ENCODE data around the gene CARHSP1.
A peak's percentile ranks its signal among the peaks of the same experiment; 100 is the strongest.
"Not testable (repeated sequence)": the region's sequence is repeated elsewhere in the genome, so short reads cannot be mapped to it uniquely, and the experiment has no call there.

CARHSP1 gene

DNA sequence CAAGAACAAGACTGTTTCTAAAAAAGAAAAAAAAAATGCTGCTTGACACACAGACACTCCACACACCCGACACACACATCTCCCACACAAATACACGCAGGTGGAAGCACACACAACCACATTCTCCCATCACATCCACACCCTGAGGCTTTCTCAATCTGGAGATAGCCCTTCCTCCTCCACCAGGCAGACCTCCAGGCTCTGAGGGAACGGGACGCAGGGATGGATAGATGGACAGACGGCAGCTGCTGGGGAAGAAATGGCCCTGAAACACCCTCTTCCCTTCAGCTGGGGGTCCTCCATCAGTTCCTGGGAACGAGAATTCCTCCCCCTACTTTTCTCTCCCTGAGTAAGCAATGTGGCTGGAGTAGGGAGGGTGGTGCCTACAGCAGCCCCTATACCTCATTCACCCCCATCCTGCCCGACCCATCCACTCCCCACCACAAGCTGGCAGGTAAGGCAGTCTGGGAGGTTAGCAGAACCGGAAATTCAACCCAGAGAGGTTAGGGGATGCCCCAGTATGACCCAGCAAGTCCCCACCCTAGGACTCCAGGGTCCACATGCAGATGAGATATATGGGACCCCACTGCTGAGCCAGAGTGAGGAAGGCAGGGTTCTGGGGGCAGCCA, 9.2 kb upstream of the CARHSP1 start:
- in situ Hi-C loops (cut with HindIII; ENCODE audit: low pct_ligation_motif_present, low pct_unique_long_range_greater_than_20kb, low sequenced_read_pairs), result no loop called here
- no peak for DNase-seq

- in situ Hi-C loops (cut with HindIII; ENCODE audit: low pct_ligation_motif_present, low pct_unique_long_range_greater_than_20kb, low sequenced_read_pairs); DNase-seq: not testable (repeated sequence)
Observed at GRCh38 chr16:8875317-8875716, 6.5 kb upstream of the CARHSP1 start.

- no peak for DNase-seq
- in situ Hi-C loops (cut with HindIII; ENCODE audit: low pct_ligation_motif_present, low pct_unique_long_range_greater_than_20kb, low sequenced_read_pairs), result no loop called here
Observed at GRCh38 chr16:8874388-8874787, 5.6 kb upstream of the CARHSP1 start.

DNA sequence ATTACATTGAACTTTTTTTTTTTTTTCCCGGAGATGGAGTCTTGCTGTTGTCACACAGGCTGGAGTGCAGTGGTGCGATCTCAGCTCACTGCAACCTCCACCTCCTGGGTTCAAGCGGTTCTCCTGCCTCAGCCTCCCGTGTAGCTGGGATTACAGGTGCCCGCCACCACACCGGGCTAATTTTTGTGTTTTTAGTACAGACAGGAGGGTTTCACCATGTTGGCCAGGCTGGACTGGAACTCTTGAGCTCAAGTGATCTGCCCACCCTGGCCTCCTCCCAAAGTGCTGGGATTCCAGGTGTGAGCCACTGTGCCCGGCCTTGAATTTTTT, 5.0 kb upstream of the CARHSP1 start:
- DNase-seq; in situ Hi-C loops (cut with HindIII; ENCODE audit: low pct_ligation_motif_present, low pct_unique_long_range_greater_than_20kb, low sequenced_read_pairs): not testable (repeated sequence)

- in situ Hi-C loops (cut with HindIII; ENCODE audit: low pct_ligation_motif_present, low pct_unique_long_range_greater_than_20kb, low sequenced_read_pairs), result no loop called here
- no peak for DNase-seq
Observed at GRCh38 chr16:8872967-8873865, 4.4 kb upstream of the CARHSP1 start.

DNA sequence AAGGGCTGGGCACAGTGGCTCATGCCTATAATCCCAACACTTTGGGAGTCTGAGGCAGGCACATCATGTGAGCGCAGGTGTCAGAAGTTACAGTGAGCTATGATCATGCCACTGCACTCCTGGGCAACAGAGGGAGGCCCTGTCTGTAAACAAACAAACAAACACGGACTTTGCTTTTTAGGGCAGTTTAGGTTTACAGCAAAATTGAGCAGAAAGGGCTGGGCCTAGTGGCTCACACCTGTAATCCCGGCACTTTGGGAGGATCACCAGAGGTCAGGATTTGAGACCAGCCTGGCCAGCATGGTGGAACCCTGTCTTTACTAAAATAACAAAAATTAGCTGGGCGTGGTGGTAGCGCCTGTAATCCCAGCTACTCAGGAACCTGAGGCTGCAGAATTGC, 3.3 kb upstream of the CARHSP1 start:
- no peak for DNase-seq
- in situ Hi-C loops (cut with HindIII; ENCODE audit: low pct_ligation_motif_present, low pct_unique_long_range_greater_than_20kb, low sequenced_read_pairs), result no loop called here

GRCh38 chr16:8869988-8870241, 1.1 kb upstream of the CARHSP1 start:
- in situ Hi-C loops (cut with HindIII; ENCODE audit: low pct_ligation_motif_present, low pct_unique_long_range_greater_than_20kb, low sequenced_read_pairs); DNase-seq: not testable (repeated sequence)

DNA sequence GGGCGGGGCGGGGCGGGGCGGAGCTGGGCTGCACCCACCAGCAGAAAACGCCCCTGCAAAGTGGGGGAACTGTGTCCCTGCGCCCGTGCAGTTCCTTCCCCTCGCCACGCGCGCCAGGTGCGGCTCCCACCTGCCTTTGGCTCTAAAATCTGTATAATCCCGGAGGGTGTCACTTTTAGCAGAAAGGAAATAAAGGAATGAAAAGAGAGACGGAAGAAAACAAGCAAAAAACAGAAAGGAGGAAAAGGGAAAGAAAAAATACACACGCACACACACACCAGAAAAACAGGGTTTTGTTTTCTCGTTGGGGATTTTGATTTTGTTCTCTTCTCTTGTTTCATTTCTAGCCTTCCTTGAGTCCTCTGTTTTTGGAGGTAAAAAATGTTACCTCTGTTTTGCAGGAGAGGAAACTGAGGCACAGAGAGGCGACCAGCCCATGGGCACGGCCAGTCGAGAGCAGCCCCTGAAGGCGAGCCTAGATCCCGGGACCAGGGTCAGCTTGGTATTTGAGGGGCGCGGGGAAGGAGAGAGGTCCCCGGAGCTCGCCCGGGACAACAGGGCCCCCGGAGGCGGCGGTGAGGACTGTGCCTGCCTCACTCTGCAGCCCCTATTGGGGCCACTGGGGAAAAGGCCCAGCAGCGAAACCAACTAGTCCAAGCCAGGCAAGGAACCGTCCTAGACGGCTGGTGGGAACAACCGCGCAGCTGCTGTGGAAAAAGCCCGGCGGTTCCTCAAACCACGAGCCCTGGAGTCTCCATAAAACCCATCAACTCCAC, 594 bp upstream of the CARHSP1 start:
- peak; percentile 22 for DNase-seq
- in situ Hi-C loops (cut with HindIII; ENCODE audit: low pct_ligation_motif_present, low pct_unique_long_range_greater_than_20kb, low sequenced_read_pairs), result no loop called here

DNA sequence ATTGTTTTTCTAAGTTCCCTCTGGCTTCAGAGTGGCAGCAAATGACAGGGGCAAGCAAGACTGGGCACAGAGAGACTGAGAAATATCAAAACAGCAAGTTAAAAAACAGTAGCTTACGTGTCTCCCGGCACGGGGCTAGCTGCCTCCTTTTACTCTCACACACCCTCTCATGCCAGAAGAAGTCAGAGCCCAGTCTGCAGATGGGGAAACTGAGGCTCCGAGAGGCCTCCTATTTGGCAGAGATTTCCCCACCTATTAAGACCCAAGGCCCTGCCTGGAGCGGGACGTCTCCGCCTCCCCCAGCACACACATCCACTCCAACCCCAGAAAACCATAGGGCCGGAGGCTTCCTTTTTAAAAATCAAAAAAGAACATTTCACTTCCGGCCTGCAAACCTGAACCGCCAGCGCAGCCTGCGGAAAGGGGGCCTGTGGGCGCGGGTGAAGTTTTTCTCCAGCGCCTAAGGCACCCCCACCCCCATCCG, 832 bp downstream of the CARHSP1 start:
- DNase-seq, result no peak
- in situ Hi-C loops (cut with HindIII; ENCODE audit: low pct_ligation_motif_present, low pct_unique_long_range_greater_than_20kb, low sequenced_read_pairs), result no loop called here

DNA sequence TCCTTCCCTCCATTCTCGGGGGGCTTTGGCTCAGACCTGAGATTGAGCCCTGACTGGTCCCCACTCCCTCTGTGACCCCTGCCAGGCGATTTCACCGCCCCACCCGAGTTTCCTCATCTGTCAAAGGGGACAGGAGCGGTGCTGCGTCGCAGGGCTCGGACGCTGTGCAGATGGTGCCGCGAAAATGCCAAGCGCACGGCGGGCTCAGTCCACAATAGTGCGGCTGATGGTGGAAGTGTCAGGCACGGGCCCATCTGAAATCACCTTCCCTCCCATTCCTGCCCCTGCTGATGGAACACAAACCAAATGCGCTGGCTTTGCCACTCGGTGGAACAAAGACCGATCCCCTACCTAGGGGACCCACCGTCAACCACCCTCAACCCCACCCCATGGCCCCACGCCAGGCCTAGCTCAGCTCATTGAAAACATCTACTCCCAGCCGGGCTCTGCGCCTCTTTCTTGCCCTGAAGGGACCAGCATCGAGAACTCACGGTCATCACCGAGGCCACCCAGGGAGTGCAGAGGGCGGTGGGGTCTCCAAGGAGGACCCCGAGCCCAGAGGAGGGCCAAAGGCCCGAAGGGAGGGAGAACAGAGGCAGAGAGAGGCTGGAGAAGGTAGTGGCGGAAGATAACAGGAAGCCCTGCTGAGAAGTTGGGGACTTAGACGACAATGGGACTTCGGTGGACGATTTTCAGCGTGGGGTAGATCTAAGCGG, 1.4 kb downstream of the CARHSP1 start:
- in situ Hi-C loops (cut with HindIII; ENCODE audit: low pct_ligation_motif_present, low pct_unique_long_range_greater_than_20kb, low sequenced_read_pairs), result no loop called here
- no peak for DNase-seq

DNA sequence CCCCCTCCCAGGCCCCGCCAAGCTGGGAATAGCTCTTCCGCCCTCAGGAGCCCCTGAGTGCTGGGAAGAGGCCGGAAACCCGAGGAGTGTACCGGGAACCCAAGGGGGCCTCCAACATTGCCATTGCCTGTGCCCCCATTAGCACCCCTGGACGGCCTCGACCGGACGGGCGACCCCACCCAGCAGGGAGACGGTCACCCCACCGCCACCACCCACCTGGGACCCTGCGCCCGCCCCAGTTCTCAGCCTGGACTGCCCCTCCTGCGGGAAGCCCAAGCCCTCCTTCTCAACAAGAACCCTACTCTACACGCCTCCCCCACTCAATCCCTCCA, 2.0 kb downstream of the CARHSP1 start:
- DNase-seq, result no peak
- in situ Hi-C loops (cut with HindIII; ENCODE audit: low pct_ligation_motif_present, low pct_unique_long_range_greater_than_20kb, low sequenced_read_pairs), result no loop called here

- DNase-seq, result no peak
- in situ Hi-C loops (cut with HindIII; ENCODE audit: low pct_ligation_motif_present, low pct_unique_long_range_greater_than_20kb, low sequenced_read_pairs), result no loop called here
Observed at GRCh38 chr16:8866118-8866883, 2.5 kb downstream of the CARHSP1 start.

DNA sequence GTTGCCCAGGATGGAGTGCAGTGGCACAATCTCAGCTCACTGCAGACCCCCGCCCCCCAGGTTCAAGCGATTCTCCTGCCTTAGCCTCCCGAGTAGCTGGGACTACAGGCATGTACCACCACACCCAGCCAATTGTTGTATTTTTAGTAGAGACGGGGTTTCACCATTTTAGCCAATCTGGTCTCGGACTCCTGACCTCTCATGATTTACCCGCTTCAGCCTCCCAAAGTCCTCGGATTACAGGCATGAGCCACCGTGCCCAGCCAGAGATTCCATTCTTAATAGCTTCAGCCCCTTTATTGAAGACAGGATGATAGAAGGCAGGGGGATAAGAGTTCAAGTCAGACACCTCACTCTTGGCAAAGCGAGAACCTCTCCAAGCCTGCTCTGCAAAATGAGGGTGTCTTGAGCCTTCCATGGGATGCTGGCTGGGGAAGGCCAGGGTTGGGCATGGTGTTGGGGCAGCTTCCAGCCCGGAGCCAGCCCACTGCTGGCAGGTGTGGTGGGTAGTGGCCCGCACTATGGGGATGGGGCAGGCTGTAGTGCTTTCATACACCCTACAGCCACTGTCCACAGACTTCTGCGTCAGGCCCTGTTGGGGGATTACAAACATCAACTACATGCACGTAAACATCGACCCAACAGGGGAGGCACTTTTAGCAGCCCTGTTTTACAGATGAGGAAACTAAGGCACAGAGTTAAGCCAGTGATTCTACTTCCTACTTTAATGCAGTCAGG, 3.5 kb downstream of the CARHSP1 start:
- no peak for DNase-seq
- in situ Hi-C loops (cut with HindIII; ENCODE audit: low pct_ligation_motif_present, low pct_unique_long_range_greater_than_20kb, low sequenced_read_pairs), result no loop called here

- DNase-seq, result no peak
- in situ Hi-C loops (cut with HindIII; ENCODE audit: low pct_ligation_motif_present, low pct_unique_long_range_greater_than_20kb, low sequenced_read_pairs), result no loop called here
Observed at GRCh38 chr16:8864480-8865110, 4.2 kb downstream of the CARHSP1 start.

DNA sequence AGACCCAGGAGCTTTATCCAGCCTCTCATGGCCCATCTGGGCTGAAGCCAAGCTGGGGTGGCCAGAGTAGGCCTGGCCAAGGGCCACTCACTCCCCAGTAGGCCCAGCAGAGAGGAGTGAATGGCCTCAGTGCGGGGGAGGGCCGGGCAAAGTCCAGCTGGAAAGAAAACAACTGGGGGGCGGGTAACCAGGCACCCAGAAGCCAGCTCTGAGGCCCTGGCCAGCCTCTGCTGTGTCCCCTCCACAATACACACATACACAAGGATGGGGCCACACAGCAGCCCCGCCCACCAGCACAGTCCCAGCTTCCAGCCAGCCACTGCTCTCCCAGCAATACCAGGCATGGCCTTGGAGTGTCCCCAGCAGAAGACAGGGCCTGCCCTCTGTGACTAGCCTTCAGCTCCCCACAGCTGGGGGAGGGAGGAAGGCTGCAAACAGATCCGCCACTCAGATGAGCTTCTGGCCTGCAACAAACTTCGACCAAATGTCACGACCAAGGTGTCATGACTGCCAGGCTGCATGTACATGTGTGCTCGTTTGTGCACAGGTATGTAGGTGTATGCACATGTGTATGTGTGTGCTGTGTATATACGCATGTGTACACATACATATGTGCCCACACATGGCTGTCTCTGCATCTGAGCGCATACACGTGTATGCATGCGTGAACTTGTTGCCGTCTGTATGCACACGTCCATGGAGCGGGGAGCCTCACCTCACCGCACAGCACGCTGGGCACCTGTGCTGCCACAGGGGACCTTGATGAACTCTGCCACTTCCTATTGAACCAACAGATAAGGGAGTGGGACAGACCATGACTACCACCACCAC, 5.0 kb downstream of the CARHSP1 start:
- no peak for DNase-seq
- in situ Hi-C loops (cut with HindIII; ENCODE audit: low pct_ligation_motif_present, low pct_unique_long_range_greater_than_20kb, low sequenced_read_pairs), result no loop called here

DNA sequence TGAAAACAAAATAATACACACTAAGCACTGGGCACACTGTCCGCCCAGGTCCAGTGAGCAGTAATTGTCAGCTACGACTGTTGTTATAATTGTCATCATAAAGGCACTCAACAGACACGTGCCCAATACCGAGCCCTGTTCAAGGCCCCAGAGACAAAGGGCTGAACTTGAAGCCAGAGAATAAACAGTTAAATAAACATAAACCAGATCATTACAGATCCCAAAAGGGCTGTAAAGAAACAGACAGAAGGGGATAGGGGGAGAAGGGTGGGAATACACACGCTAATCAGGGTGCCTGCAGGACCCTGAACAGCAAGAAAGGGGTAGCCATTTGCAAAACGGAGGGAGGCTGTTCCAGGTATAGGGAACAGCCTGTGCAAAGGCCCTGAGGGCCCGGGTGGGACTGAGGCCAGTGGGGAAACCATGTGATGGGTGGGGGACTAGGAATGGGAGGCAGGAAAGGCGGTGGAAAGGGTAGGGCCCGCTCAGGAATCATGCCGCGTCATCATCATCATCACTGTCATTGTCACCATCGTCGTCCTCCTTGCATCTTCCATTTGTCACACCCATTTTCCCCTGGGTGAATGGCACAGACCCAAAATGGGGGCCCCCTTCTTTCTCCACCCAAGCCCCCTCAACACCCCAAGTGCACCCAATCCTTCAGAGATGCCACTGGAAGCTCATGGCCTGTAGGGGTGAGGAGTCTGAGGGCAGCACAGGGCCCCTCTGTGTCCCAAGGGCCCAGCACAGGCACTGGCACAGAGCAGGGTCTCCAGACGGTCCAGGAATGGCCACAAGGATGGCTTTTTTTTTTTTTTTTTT, 6.3 kb downstream of the CARHSP1 start:
- in situ Hi-C loops (cut with HindIII; ENCODE audit: low pct_ligation_motif_present, low pct_unique_long_range_greater_than_20kb, low sequenced_read_pairs), result no loop called here
- no peak for DNase-seq

Measured in ACHN (cell line).